GM23338 (cell line): Measurements from ENCODE around the gene SNRPB2. TPM values are rescaled to one million over a fixed set of nuclear protein-coding genes. Genes with fewer than 3 reads are reported as not detected.

Experiments
- ATAC-seq: fragments of 200-7000 bp; cut with Tn5 transposase; 3 replicates; pipeline ENCODE4 v1.9.1; 2020
- DNase-seq: peaks from one replicate; pipeline ENCODE4 v3.0.0-alpha.2; 2015; ENCODE audit warnings: low spot score
- H2AFZ ChIP-seq: fragments of 200-600 bp; sonication (generic); 2 replicates; pipeline ENCODE4 v1.8.0; 2016; ENCODE audit warnings: antibody characterized with exemption, mild to moderate bottlenecking, moderate library complexity
- H3F3A ChIP-seq: fragments of 200-600 bp; sonication (generic); replicated peaks from 2 replicates; pipeline ENCODE4 v1.8.0; 2017; ENCODE audit warnings: antibody characterized with exemption, mixed run types, low read depth
- H3K27ac ChIP-seq: fragments of 200-600 bp; sonication (generic); 2 replicates; pipeline ENCODE4 v1.6.1; 2016; ENCODE audit warnings: low read depth
- H3K27me3 ChIP-seq: fragments of 200-600 bp; sonication (generic); 2 replicates; pipeline ENCODE4 v1.8.0; 2016; ENCODE audit warnings: mild to moderate bottlenecking, mixed run types, moderate library complexity; ENCODE audit not compliant: insufficient read depth
- H3K36me3 ChIP-seq: fragments of 200-600 bp; sonication (generic); 2 replicates; pipeline ENCODE4 v1.8.0; 2016; ENCODE audit warnings: mild to moderate bottlenecking; ENCODE audit not compliant: insufficient read depth
- H3K4me1 ChIP-seq: fragments of 200-600 bp; sonication (generic); 2 replicates; pipeline ENCODE4 v1.8.0; 2016; ENCODE audit warnings: mild to moderate bottlenecking, moderate library complexity; ENCODE audit not compliant: insufficient read depth
- H3K4me2 ChIP-seq: fragments of 200-600 bp; sonication (generic); 2 replicates; pipeline ENCODE4 v1.7.1; 2017; ENCODE audit warnings: mixed run types
- H3K4me3 ChIP-seq: fragments of 200-600 bp; sonication (generic); 2 replicates; pipeline ENCODE4 v1.6.1; 2016; ENCODE audit warnings: mixed run types
- H3K79me2 ChIP-seq: fragments of 200-600 bp; sonication (generic); replicated peaks from 2 replicates; pipeline ENCODE4 v1.8.0; 2017; ENCODE audit warnings: mild to moderate bottlenecking; ENCODE audit not compliant: insufficient read depth
- H3K9me2 ChIP-seq: fragments of 200-600 bp; sonication (generic); 2 replicates; pipeline ENCODE4 v1.8.0; 2017; ENCODE audit not compliant: insufficient read depth
- H4K20me1 ChIP-seq: fragments of 200-600 bp; sonication (generic); replicated peaks from 2 replicates; pipeline ENCODE4 v1.8.0; 2017; ENCODE audit warnings: mild to moderate bottlenecking; ENCODE audit not compliant: insufficient read depth
- H3K27ac Mint-ChIP-seq: 2 replicates; pipeline ENCODE4 v1.8.0; 2020; ENCODE audit warnings: inconsistent platforms, mild to moderate bottlenecking, moderate library complexity, mixed read lengths
- H3K27me3 Mint-ChIP-seq: 3 replicates; pipeline ENCODE4 v1.8.0; 2022; ENCODE audit warnings: low read depth, mild to moderate bottlenecking, moderate library complexity, mixed read lengths, inconsistent platforms; ENCODE audit not compliant: insufficient read depth, poor library complexity
- H3K36me3 Mint-ChIP-seq: 3 replicates; pipeline ENCODE4 v1.8.0; 2021; ENCODE audit warnings: low read depth, mild to moderate bottlenecking, inconsistent platforms, moderate library complexity, mixed read lengths
- H3K4me1 Mint-ChIP-seq: 3 replicates; pipeline ENCODE4 v1.8.0; 2020; ENCODE audit warnings: mild to moderate bottlenecking, inconsistent platforms, mixed read lengths
- H3K4me3 Mint-ChIP-seq: 3 replicates; pipeline ENCODE4 v1.8.0; 2021; ENCODE audit warnings: moderate library complexity, mild to moderate bottlenecking, inconsistent platforms, mixed read lengths
- H3K9me3 Mint-ChIP-seq: 3 replicates; pipeline ENCODE4 v1.8.0; 2020; ENCODE audit warnings: moderate library complexity, mild to moderate bottlenecking, inconsistent platforms, mixed read lengths
- CREB1 ChIP-seq: fragments of 250-450 bp; sonication (Bioruptor Pico); IDR thresholded peaks from 2 replicates; pipeline ENCODE4 v1.5.0; 2020; ENCODE audit warnings: low read depth, mild to moderate bottlenecking, moderate library complexity
- ETS1 ChIP-seq: IDR thresholded peaks from 2 replicates; pipeline ENCODE4 v1.6.1; 2016; ENCODE audit warnings: antibody characterized with exemption
- JUNB ChIP-seq: IDR thresholded peaks from one replicate; pipeline ENCODE4 v1.6.1; 2016; ENCODE audit warnings: antibody characterized with exemption; ENCODE audit not compliant: unreplicated experiment
- NANOG ChIP-seq: IDR thresholded peaks from 2 replicates; pipeline ENCODE4 v1.6.1; 2016; ENCODE audit warnings: antibody characterized with exemption, borderline replicate concordance
- REST ChIP-seq: IDR thresholded peaks from one replicate; pipeline ENCODE4 v1.6.1; 2018; ENCODE audit warnings: antibody characterized with exemption; ENCODE audit not compliant: unreplicated experiment
- STAT1 ChIP-seq: IDR thresholded peaks from one replicate; pipeline ENCODE4 v1.6.1; 2016; ENCODE audit warnings: antibody characterized with exemption; ENCODE audit not compliant: unreplicated experiment
- ZNF114 ChIP-seq: fragments of 250-450 bp; sonication (Bioruptor Pico); IDR thresholded peaks from 2 replicates; pipeline ENCODE4 v1.5.0; 2020; ENCODE audit warnings: mild to moderate bottlenecking, moderate library complexity
- ZNF331 ChIP-seq: fragments of 250-450 bp; sonication (Bioruptor Pico); IDR thresholded peaks from 2 replicates; pipeline ENCODE4 v1.5.0; 2020; ENCODE audit warnings: low read depth, mild to moderate bottlenecking, moderate library complexity
- ZNF462 ChIP-seq: fragments of 250-450 bp; sonication (Bioruptor Pico); IDR thresholded peaks from 2 replicates; pipeline ENCODE4 v1.5.0; 2020; ENCODE audit warnings: mild to moderate bottlenecking, moderate library complexity
- polyA plus RNA-seq: library from polyadenylated mRNA; unstranded; fragments of >200 nt; fragmentation: Nextera tagmentation; extraction: Ambion mirVana; gene quantifications from 2 replicates; pipeline ENCODE4 v1.2.1, GENCODE V29; 2016
- total RNA-seq: library from RNA; depleted of rRNA; stranded (reverse); fragments of >200 nt; shearing (Covaris generic); gene quantifications from 2 replicates; pipeline ENCODE4 v1.2.3, GENCODE V29; 2014

SNRPB2 gene
- total and polyA plus RNA-seq, 2 experiments from 2014 or later = 94.9 to 377 TPM

GRCh38 chr20:16740365-16741072 lies 10.7 kb downstream of the SNRPB2 start (continued):
- TF ChIP-seq REST (no peak), ETS1 (no peak)

GRCh38 chr20:16744178-16744807 lies 14.5 kb downstream of the SNRPB2 start:
- peaks cover 9% of the 10 kb centered on the region; the same call in 2 of the 3 replicates for H3K4me1 Mint-ChIP-seq
- H3K9me2 ChIP-seq = no peaks in the 10 kb centered on the region
- no peaks in the 10 kb centered on the region for H3K27me3 ChIP-seq
- no peak for ATAC-seq
- H2AFZ ChIP-seq = no peak overlapping the region
- H3F3A ChIP-seq = no peaks in the 10 kb centered on the region
- H3K36me3 ChIP-seq = peaks cover 25% of the 10 kb centered on the region
- H3K36me3 Mint-ChIP-seq = peaks cover 18% of the 10 kb centered on the region
- H3K9me3 Mint-ChIP-seq = no peaks in the 10 kb centered on the region
- no peak overlapping the region for H3K4me3 ChIP-seq
- no peak overlapping the region for H3K4me3 Mint-ChIP-seq
- no peak overlapping the region for H3K4me2 ChIP-seq
- H3K27ac Mint-ChIP-seq = no peak overlapping the region
- no peak for DNase-seq
- H3K4me1 ChIP-seq = no peaks in the 10 kb centered on the region
- no peak overlapping the region for H3K27ac ChIP-seq
- no peaks in the 10 kb centered on the region for H4K20me1 ChIP-seq
- H3K79me2 ChIP-seq = no peaks in the 10 kb centered on the region
- peaks cover 2% of the 10 kb centered on the region for H3K27me3 Mint-ChIP-seq
- TF ChIP-seq JUNB (no peak), CREB1 (CRISPR knock-in tag) (no peak), STAT1 (no peak), ZNF331 (CRISPR knock-in tag) (no peak), ZNF114 (CRISPR knock-in tag) (no peak), ZNF462 (CRISPR knock-in tag) (no peak), NANOG (no peak), ETS1 (no peak)
